Measurements from ENCODE around the gene ZFAND3. TPM values are rescaled to one million over a fixed set of nuclear protein-coding genes. Genes with fewer than 3 reads are reported as not detected.

The ZFAND3 gene
- total RNA-seq, 3 donors from 2014 or later: 34.1 to 53.0 (median 36.0) TPM

DNA sequence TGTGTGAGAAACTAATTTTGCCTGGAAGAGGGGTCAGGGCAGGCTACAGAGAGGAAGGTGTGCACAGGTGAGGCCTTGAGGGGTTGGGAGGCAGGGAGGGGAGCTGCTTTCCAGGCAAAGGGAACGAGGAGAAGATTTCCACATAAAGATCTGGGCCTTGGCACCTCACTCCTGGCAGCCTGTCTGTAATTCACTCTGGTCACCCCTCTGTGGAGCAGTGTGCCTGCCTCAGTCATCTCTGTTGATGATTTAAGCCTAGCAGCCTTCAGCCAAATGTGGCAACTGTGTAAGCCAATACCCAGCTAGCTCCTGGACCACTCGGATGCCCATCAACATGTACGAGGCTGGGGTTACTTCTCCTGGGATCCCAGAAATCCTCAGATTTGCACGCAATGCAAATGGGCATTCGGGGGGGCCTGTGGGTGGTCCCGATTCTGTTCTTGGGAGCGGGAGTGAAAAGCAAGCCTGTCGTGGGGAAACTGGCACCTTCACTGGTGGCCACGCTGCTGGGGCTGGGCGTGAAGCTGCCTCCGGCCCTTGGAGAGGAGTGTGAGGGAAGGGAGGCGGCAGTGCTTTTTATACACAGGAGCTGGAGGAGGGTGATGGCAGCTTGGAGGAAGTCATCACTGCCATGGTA lies 360.4 kb downstream of the ZFAND3 start:
- H3K36me3 ChIP-seq: no peaks in the 10 kb centered on the region
- H3K4me3 ChIP-seq: no peak overlapping the region
- H3K27ac ChIP-seq: no peak overlapping the region
- H3K9me3 ChIP-seq: no peaks in the 10 kb centered on the region
- intact Hi-C loops (cut with DNase I; ENCODE audit: low total_unique reads): no loop called here
- TF ChIP-seq POLR2A (IDR thresholded peaks at IDR 0.05) (no peak), POLR2AphosphoS5 (IDR thresholded peaks at IDR 0.05) (no peak)
- TF ChIP-seq, protein P1, sequence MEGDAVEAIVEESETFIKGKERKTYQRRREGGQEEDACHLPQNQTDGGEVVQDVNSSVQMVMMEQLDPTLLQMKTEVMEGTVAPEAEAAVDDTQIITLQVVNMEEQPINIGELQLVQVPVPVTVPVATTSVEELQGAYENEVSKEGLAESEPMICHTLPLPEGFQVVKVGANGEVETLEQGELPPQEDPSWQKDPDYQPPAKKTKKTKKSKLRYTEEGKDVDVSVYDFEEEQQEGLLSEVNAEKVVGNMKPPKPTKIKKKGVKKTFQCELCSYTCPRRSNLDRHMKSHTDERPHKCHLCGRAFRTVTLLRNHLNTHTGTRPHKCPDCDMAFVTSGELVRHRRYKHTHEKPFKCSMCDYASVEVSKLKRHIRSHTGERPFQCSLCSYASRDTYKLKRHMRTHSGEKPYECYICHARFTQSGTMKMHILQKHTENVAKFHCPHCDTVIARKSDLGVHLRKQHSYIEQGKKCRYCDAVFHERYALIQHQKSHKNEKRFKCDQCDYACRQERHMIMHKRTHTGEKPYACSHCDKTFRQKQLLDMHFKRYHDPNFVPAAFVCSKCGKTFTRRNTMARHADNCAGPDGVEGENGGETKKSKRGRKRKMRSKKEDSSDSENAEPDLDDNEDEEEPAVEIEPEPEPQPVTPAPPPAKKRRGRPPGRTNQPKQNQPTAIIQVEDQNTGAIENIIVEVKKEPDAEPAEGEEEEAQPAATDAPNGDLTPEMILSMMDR (IDR thresholded peaks at IDR 0.05): no peak
- no peaks in the 10 kb centered on the region for H3K27me3 ChIP-seq
- H3K4me1 ChIP-seq: no peaks in the 10 kb centered on the region
- peak in 1 of 2 donors; percentile 28 for DNase-seq (ENCODE audit: low spot score in 2 of 2)

DNA sequence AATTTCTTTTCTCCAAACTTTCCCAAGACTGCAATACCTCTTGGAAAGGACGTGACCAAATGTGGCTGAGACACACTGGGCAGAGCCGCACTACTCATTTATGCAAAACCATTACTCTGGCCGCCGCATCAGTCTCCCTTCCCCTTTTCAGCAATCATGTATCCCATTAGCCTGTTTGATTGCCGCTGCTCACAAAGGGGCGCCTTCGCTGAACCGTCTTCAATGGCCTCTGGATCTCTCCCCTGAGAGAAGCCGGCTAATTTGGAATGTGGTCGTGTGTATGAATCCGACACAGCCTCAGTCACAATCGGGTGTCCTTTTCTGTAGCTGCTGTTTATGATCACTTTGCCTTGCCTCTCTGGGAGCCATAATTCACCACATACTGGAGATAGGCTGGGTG lies 361.1 kb downstream of the ZFAND3 start:
- Histone ChIP-seq H3K4me3 (no peak overlapping the region), H3K27ac (no peak overlapping the region), H3K36me3 (no peaks in the 10 kb centered on the region), H3K27me3 (no peaks in the 10 kb centered on the region), H3K4me1 (no peaks in the 10 kb centered on the region), H3K9me3 (no peaks in the 10 kb centered on the region)
- TF ChIP-seq, protein P1 (IDR thresholded peaks at IDR 0.05): no peak
- no peak for TF ChIP-seq POLR2AphosphoS5 (IDR thresholded peaks at IDR 0.05)
- no peak for TF ChIP-seq POLR2A (IDR thresholded peaks at IDR 0.05)
- intact Hi-C loops (cut with DNase I; ENCODE audit: low total_unique reads): no loop called here
- DNase-seq (ENCODE audit: low spot score in 2 of 2): peak in 1 of 2 donors; percentile 20

DNA sequence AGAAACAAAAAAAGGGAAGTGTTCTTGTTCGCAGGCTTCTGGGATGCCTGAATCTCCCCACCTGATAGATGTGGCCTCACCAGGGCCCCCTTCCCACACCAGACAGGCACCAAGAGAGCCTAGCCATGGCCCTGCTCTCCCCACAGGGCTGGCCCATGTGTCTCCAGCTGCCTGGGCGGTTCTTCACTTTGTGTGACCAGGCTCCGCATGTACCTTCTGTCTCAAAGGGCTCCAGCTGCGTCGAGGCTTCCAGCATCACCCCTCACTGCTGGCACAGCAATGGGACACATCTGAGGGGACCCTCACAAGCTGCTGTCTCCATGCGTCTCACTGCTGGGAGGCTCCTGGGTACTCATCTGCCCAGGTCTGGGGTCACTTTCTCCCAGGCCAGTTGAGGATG lies 362.9 kb downstream of the ZFAND3 start:
- Histone ChIP-seq H3K4me1 (no peaks in the 10 kb centered on the region), H3K27me3 (no peaks in the 10 kb centered on the region), H3K4me3 (no peak overlapping the region), H3K9me3 (no peaks in the 10 kb centered on the region), H3K27ac (no peak overlapping the region), H3K36me3 (no peaks in the 10 kb centered on the region)
- peak in 1 of 2 donors; percentile 28 for DNase-seq (ENCODE audit: low spot score in 2 of 2)
- TF ChIP-seq, protein P1 (IDR thresholded peaks at IDR 0.05): no peak
- TF ChIP-seq POLR2AphosphoS5 (IDR thresholded peaks at IDR 0.05) (no peak), POLR2A (IDR thresholded peaks at IDR 0.05) (no peak)
- intact Hi-C loops (cut with DNase I; ENCODE audit: low total_unique reads): no loop called here

DNA sequence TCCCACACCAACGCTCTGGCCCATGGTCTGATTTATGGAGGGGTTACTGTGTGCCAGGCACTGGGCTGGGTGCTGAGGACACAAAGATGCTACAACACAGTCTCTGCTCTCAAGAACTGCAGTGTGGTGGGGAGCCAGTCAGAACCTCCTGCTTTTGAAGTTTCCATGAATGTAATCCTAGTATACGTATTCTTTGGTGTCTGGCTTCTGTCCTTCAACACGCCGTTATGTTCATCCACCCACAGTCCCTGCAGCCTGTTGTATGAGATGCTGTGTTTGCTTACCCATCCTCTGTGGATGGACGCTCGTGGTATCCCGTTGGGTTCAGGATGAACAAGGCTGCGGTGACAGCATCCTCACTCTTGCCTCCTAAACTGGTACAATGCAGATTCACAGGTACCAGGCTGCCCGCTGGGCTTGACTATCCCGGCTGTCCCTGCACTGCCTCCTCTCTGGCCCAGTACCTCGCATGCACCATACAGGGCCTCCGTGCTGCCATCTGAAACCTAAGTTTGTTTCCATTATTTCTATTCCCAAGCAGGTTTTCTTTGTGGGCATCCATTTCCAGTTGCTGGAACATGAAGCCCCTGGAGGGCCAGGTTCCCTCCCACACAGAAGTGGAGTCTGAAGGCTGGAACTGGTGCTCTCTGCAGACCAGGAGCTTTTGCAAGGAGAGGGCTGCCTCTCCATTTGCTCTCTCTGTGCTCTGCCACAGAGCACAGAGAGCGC lies 364.5 kb downstream of the ZFAND3 start:
- intact Hi-C loops (cut with DNase I; ENCODE audit: low total_unique reads): no loop called here
- Histone ChIP-seq H3K4me3 (no peak overlapping the region), H3K9me3 (no peaks in the 10 kb centered on the region), H3K27ac (no peak overlapping the region), H3K4me1 (no peaks in the 10 kb centered on the region), H3K36me3 (no peaks in the 10 kb centered on the region), H3K27me3 (no peaks in the 10 kb centered on the region)
- no peak for TF ChIP-seq POLR2AphosphoS5 (IDR thresholded peaks at IDR 0.05)
- no peak for TF ChIP-seq POLR2A (IDR thresholded peaks at IDR 0.05)
- TF ChIP-seq, protein P1 (IDR thresholded peaks at IDR 0.05): no peak
- peak in 1 of 2 donors; percentile 27 for DNase-seq (ENCODE audit: low spot score in 2 of 2)

DNA sequence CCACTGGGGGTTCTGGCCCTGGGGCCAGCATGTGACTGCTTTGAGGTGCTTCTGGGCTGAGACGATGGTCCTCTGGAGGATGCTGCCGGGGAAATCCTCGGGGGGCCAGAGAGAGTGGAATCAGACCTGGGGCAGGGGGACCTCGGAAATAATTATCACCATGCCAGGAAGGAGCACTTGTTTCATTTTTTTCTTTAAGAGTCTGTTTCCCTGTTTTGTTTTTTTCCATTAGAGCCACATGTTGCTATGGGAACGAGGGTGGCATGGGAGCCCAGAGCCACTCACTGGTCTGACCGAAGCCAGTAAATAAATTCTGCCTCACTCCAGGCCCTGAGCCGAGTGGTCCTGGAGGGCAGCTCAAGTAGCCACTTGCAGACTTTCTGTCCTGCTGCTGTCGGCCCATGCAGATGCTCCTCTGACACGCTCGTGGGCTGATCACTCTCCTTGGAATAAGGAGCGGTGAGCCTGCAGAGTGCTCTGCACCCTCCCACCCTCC lies 365.1 kb downstream of the ZFAND3 start:
- H3K9me3 ChIP-seq: no peaks in the 10 kb centered on the region
- no peak overlapping the region for H3K4me3 ChIP-seq
- no peak for TF ChIP-seq POLR2A (IDR thresholded peaks at IDR 0.05)
- no peak for TF ChIP-seq POLR2AphosphoS5 (IDR thresholded peaks at IDR 0.05)
- TF ChIP-seq, protein P1 (IDR thresholded peaks at IDR 0.05): no peak
- intact Hi-C loops (cut with DNase I; ENCODE audit: low total_unique reads): no loop called here
- DNase-seq (ENCODE audit: low spot score in 2 of 2): peak in 1 of 2 donors; percentile 27
- H3K27me3 ChIP-seq: no peaks in the 10 kb centered on the region
- H3K4me1 ChIP-seq: no peaks in the 10 kb centered on the region
- H3K36me3 ChIP-seq: no peaks in the 10 kb centered on the region
- no peak overlapping the region for H3K27ac ChIP-seq
